Activated CD4-positive, alpha-beta T cell treated with anti-CD3 and anti-CD28 coated beads for 1 hour (primary cell): ENCODE results near the gene PRKG2.

Experiments
- DNase-seq: peaks from one replicate; pipeline ENCODE4 v3.0.0-alpha.2; 2020

The PRKG2 gene

DNA sequence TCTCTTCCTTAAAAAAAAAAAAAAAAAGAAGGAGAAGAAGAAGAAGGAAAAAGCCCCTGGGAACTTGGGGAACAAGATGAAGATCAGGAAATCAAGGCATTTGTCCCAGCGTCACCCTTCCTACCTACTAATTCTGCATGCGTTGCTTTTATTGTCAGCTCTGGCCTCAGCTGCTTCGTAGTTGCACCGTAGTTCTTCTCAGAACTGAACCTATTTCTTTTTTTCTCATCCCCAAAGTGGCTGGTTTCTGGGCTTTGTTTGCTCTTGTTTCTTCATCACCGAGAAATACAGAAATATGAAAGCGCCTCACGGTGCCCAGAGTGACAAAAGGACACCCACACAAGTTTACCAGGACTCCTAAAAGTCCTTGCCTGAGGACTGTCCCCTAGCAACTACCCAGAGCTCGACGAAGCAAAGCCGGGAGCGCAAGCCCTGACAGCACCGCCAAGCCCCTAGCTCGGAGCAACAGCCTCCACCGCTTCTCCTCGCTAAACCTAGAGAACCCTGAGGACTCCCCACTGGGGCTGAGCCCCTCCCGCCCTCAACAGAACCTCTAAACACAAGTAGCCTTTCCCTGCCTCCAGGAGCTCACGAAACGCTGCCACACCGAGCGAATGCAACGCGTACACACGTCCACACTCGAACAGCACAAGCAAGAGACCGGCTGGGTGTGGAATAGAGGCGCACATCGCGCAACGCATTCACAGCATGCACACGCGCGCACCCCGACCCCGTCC lies 710 bp downstream of the PRKG2 start:
- DNase-seq, result no peak

DNA sequence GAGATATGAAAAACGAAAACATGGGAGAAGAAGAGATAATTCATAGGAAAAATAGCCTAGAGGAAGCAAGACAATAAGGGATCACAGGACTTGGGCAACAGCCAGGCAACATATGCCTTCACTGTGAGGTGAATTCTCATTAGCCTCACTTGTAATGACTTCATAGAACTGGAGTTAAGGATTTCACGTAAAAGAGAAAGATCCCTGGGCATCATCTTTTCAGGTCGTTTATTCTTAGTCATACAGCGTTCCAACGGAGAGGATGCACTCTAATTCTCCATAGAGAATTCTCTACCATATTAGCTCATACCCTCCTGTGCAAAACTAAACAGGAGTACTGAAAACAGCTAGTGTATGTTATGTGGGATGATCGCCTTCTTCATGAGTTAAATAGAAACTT lies 1.4 kb downstream of the PRKG2 start:
- no peak for DNase-seq

DNA sequence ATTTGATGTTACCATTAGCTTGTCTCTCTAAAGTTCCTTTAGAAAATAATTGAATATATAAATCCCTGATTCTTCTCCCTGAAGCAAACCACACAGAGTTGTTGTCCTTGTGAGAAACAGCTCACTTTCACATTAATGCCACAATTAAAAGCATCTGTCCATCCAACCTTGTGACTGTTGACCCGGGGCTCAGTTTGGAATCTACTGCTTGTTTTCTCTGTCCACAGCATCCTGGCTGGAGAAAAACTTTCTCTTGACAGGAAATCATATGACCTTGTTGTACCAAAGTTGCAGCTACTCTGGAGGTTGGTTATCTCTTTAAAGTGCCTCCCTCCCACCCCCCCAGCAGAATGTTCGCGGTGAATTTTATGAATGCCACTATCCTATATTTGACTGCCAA lies 3.1 kb downstream of the PRKG2 start:
- no peak for DNase-seq

- no peak for DNase-seq
These were observed 7.2 kb downstream of the PRKG2 start for GRCh38 chr4:81207828-81208227.

DNA sequence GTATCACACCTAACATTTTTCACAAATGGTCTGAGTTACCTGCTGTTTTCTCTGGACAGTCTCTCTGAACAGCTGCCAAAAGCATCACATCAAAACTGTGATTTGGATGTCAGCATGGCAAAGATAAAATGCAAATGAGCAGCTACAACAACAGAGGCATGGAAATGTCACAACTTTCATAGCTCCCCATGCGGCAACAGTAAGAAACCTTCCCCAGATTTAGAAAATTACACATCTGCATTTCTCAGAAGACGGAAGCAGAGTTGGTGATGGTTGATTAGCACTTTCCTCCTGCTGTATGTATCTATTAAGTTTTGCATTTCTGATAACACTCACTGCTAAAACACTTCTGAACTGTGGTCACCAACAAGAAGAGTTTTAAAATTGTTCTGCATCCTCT lies 9.7 kb downstream of the PRKG2 start:
- DNase-seq, result no peak

DNA sequence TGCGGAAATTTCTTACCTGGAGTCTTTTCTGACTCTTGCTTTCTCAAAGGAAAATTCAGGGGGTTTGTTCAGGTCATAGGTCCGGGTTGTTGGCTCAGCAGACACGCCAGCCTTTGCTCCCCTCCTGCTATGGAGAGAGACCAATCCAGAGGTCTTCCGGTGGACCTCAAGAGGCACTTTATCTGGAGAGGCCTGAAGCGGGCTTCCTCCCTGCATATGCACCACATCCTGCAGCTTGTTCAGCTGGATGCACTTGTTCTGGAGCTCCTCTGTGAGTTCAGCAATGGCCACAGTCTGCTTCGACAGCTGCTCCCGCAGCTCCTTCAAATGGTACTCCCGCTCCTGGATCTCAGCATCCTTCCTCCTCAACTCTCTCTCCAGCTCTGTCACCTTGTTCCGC lies 10.5 kb downstream of the PRKG2 start:
- DNase-seq, result no peak

DNA sequence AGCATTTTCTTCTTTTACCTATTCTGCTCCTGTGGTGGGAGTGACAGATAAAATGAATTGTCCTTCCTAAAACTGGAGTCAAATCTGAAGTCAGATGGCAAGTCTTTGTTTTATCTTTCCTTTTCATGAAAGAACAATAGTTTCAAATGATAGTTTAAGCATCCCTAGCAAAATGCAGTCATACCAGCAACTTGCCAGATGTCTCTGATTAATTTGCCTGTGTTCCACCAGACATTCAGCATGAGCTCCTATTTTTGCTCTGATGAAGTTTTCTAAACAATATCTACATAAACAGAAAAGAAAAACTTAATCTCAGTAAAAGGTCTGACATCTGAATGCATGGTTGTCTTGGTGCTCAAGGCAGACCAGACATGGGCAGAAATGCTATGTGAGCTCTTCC lies 15.2 kb downstream of the PRKG2 start:
- no peak for DNase-seq

- no peak for DNase-seq
These were observed 16.4 kb downstream of the PRKG2 start for GRCh38 chr4:81198609-81199008.

GRCh38 chr4:81197864-81198524 lies 17.0 kb downstream of the PRKG2 start:
- DNase-seq, result no peak

GRCh38 chr4:81196126-81196650 lies 18.8 kb downstream of the PRKG2 start:
- no peak for DNase-seq

GRCh38 chr4:81195475-81195874 lies 19.5 kb downstream of the PRKG2 start:
- DNase-seq, result no peak

- DNase-seq, result no peak
These were observed 20.7 kb downstream of the PRKG2 start for GRCh38 chr4:81194286-81194685.

DNA sequence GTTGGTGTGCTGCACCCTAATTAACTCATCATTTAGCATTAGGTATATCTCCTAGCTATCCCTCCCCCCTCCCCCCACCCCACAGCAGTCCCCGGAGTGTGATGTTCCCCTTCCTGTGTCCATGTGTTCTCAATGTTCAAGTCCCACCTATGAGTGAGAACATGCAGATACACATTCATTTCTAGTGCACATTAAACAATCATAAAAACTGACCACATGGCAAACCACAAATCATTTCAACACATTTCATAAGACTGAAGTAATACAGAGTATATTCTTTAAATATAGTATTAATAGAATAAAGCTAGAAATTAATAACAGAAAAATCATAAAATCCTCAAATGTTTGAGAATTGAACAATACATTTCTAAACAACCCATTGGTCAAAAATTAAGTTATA lies 34.1 kb downstream of the PRKG2 start:
- no peak for DNase-seq

DNA sequence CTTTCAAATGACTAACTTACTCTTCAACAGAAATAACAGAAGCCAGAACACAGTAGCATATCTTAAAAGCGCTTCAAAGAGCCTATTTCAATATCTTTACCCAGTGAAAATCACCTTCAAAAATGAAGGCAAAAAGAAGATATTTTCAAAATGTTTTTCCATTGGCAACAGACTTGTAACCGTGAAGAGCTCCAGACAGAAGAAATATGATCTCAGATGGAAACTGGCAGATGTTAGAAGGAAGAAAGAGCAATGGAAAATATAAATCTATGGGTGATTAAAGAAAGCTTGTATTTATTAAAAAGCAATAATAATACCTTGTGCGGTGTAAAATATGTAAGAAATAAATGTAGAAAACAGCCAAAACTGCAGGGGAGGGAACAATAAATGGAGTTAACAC lies 35.7 kb downstream of the PRKG2 start:
- DNase-seq, result no peak

DNA sequence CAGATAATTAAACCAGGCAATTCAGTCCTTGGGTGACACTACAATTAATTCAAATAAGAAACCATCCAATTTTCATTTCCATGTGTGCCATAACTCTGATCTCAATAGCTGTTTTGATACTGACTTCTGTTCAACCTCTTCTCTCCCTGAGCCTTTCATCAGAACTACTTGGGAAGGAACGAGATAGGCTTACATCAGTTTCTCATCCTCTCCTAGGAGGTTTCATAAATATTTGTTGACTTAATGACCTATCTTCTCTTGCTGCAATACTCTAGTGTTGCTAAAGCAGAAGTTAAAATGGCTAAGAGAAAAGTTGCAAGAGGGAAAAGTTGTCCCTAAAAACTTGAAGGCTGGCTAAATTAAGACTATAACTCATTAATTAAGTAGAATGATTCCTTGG lies 41.8 kb downstream of the PRKG2 start:
- DNase-seq, result no peak

DNA sequence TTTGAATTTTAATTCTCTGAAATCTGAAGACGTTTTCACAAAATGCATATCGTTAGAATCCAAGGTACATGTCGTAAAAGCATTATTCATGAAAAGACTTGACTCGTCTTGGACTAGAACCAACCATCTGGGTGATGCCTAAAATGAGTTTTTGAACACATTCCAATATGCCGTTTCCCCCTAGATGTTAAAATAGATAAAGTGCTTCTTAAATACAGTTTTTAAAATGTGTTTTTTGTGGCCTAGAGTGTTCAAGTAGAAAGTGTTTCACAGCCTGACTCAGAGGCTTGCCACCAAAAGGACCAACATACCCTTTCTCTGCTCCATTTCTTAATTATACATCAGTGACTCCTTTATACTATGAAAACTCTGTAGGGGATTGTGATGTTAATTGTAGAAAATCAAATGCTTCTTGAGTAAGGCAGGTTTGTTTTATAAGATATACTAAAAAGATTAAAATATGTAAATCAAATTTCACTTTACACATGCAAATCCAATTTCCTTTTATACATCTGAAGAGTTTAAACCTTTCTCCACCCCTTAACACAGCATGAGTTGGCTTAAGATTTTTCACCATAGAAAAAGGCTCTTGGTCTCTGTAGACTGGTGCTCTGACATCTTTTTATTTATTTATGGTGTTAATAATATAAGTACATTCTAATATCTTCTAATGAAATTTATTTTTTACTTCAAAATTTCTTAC lies 48.4 kb downstream of the PRKG2 start:
- no peak for DNase-seq

DNA sequence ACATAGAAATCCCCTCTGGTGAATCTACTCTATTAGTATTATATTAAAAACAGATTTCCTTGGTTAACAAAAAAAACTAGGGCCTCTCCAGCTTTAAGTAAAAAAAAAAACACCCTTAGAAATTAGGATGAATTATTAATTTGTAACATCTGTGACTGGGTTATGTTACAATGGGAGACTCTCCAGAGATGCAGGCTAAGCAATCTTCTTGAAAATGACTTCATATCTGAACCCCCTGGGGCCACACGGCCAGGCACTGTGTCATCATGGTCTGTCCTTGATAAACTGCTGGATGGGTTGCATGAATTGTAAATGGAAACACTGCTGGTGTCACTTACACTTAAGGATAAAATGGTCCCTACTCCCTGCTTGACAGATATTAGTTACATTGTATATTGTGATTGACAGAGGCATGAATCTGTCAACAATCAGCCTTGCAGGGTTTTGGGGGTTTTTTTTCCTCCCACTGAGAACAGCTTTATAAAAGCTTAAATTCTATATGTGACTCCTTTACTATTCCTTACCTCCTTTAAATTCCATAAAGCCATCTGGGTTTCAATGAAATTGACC lies 49.1 kb downstream of the PRKG2 start:
- no peak for DNase-seq

GRCh38 chr4:81164623-81165416 lies 50.2 kb downstream of the PRKG2 start:
- no peak for DNase-seq

DNA sequence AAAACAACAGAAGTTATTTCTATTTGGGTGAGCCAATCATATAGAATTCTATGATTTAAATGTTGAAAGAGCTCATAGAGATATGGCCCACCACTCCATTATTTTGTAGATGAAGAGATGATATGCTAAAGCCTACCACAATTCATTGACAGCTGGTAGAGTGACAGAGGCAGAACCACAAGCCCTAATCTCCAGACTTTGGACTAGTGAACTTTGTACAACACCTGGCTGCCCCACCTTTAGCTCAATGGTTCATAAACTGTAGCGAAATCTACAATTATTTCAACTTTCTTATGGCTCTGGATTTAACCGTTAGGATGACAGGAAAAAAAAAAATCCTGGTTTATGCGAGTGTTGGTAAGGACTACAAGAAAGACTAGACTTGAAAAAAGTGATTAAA lies 50.9 kb downstream of the PRKG2 start:
- DNase-seq, result no peak

- no peak for DNase-seq
These were observed 52.1 kb downstream of the PRKG2 start for GRCh38 chr4:81162752-81163458.

- DNase-seq, result peak; percentile 7
These were observed 61.2 kb downstream of the PRKG2 start for GRCh38 chr4:81153714-81154323.
